Stimulated activated CD4-positive, alpha-beta T cell treated with anti-CD3 and anti-CD28 coated beads, Interleukin-12 subunit alpha, Interleukin-12 subunit beta, amount 100 ng/mL, for 48 hours (primary cell): Measurements from ENCODE around the gene PYDC1.
A peak's percentile ranks its signal among the peaks of the same experiment; 100 is the strongest.
"Not testable (repeated sequence)": the region's sequence is repeated elsewhere in the genome, so short reads cannot be mapped to it uniquely, and the experiment has no call there.

Source experiments
- DNase-seq, 3 donors: peaks; one replicate each; pipeline ENCODE4 v3.0.0-alpha.2; 2020; ENCODE audit warnings: low read depth in 2 of 3, low spot score in 1 of 3

PYDC1 gene

DNA sequence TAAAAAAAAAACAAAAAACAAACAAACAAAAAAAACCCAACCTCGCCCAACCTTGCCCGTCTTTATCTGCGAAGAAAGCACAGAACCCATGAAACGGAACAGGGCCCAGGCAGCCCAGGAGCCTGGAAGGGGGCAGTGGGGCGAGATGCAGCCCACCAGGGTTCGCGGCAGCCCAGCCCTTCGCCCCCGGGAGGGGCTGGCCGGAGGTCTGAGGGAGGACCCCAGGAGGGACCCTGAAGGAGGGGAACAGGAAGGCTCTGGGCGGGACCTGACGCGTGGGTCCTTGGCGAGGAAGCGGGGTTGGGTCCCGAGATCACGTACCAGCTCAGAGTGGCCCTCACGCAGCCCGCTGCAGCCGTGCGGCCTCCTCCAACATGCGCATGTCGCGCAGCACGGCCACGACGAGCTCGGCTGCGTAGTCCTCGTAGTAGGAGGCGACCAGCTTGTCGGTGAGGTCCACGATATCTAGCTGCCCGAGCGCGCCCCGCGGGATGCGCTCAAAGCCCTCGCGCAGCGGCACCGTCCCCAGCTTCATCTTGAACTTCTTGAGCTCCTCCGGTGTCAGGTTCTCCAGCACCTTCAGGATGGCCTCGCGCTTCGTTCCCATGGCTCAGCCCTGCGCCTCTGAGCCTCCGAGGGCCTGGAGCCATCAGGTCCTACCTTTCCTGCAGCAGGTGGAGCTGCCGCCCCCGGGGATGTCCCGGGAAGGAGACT is at the start of gene PYDC1:
Gene PYDC1, minus strand, starts transcription at position 714 of the 714 bp plus-strand sequence. Its CDS starts 107 bp downstream, at position 607.
- no peak for DNase-seq

DNA sequence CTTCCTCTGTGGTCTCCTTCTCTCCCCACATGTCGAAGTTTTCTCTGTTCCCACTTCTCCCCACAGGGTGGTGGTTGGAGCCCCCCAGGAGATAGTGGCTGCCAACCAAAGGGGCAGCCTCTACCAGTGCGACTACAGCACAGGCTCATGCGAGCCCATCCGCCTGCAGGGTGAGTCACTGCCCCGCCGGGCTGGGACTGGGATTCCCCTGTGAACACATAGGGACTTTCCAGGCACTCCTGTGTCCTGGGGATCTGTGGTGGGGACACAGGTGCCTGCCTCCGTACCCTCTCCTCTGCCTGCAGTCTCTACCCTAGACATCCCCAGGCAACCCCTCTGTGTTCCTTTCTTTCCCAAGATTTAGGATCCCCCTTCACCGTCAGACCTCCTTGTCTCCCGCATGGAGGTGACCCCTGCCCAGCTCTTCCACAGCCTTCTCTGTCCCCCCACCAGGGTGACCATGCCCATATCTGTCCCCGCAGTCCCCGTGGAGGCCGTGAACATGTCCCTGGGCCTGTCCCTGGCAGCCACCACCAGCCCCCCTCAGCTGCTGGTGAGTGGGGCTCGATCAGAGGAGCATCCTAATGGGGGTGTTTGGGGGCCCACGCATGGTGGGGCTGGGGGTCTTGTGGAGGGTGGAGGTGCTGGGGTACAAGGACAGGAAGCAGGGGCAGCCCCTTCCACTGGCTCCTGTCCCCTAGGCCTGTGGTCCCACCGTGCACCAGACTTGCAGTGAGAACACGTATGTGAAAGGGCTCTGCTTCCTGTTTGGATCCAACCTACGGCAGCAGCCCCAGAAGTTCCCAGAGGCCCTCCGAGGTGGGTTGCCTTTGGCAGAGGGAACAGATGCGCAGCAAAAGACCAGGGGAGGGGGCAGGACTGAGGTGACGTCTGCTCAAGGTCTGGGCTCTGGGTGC is 48.7 kb upstream of the PYDC1 start:
- DNase-seq: peak; percentile 64 to 78 (median 76)

DNA sequence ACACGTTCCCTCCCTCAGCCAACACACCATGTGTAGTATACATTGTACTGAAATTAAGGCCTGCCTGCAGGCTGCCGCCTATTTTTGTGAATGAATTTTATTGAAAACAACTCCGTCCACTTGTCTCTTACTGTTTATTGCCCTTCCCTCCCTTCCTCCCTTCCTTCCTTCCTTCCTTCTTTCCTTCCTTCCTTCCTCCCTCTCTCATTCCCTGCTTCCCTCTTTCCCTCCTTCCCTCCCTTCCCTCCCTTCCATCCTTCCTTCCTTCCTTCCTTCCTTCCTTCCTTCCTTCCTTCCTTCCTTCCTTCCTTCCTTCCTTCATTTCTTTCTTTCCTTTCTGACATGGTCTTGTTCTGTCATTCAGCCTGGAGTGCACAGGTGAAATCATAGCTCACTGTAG is 45.1 kb upstream of the PYDC1 start:
- no peak for DNase-seq

GRCh38 chr16:31260136-31260931 is 43.4 kb upstream of the PYDC1 start:
- no peak for DNase-seq

GRCh38 chr16:31258366-31258765 is 41.4 kb upstream of the PYDC1 start:
- DNase-seq: no peak

GRCh38 chr16:31256466-31256865 is 39.5 kb upstream of the PYDC1 start:
- no peak for DNase-seq

- peak; percentile 23 to 49 (median 33) for DNase-seq
Observed at GRCh38 chr16:31253642-31254045, 36.7 kb upstream of the PYDC1 start.

DNA sequence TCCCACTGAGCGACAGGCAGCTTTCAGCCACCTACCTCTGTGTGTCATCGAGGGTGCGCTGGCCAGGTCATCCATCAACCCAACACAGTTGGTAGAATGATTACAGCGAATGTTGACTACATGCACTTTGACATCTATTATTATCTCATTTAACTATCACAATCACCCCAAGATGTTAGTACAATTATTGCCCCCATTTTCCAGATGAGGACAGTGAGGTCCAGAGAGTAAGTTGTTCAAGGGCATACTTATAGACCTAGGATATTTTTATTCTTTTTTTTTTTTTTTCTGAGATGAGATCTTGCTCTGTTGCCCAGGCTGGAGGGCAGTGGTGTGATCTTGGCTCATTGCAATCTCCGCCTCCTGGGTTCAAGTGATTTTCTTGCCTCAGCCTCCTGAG is 34.5 kb upstream of the PYDC1 start:
- no peak for DNase-seq

- no peak for DNase-seq
Observed at GRCh38 chr16:31250782-31251384, 33.9 kb upstream of the PYDC1 start.

- no peak for DNase-seq
Observed at GRCh38 chr16:31248344-31248743, 31.4 kb upstream of the PYDC1 start.

DNA sequence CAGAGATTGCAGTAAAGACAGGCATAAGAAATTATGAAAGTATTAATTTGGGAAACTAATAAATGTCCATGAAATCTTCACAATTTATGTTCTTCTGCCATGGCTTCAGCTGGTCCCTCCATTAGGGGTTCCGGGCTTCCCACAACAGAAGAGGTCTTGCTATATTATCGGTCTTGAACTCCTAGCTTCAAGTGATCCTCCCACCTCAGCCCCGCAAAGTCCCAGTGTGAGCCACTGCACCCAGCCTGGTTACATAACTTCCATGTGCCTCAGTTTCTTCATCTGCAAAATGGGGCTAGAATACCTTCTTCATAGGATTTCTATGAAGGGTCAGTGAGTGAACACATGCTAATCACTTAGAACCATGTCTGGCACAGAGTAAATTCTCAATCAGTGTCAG is 29.4 kb upstream of the PYDC1 start:
- no peak for DNase-seq

- not testable (repeated sequence) for DNase-seq
Observed at GRCh38 chr16:31245598-31245997, 28.7 kb upstream of the PYDC1 start.

DNA sequence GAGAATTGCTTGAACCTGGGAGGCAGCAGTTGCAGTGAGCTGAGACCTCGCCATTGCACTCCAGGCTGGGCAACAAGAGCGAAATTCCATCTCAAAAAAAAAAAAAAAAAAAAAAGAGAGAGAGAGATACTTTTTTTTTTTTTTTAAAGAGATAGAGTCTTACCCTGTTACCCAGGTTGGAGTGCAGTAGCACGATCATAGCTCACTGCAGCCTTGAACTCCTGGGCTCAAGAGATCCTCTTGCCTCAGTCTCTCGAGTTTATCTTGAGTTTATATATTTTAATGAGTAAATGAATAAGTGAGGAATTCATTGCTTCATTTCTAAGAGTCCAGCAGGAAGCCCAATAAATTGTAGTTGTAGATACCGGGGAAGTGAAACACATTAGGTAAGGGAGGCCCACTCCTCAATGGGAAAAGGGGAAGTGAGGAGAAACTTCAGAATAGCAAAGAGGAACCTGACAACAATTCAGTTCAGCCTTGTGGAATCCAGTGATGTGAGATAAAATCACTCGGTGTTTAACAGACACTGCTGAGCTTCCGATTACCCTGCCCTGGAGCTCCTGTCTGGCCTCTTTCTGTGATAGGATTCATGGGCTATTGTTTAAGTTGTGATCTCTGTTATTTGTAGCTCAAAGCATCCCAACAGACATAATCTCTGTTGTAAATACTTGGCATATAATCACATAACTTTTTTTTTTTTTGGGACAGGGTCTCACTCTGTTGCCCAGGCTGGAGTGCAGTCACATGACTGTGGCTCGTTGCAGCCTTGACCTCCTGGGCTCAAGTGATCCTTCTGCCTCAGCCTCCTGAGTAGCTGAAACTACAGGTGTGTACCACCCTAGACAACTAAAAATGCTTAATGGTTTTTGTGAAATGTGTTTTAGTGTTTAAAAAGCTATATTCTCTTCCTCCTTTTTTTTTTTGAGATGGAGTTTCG is 27.1 kb upstream of the PYDC1 start:
- no peak for DNase-seq

DNA sequence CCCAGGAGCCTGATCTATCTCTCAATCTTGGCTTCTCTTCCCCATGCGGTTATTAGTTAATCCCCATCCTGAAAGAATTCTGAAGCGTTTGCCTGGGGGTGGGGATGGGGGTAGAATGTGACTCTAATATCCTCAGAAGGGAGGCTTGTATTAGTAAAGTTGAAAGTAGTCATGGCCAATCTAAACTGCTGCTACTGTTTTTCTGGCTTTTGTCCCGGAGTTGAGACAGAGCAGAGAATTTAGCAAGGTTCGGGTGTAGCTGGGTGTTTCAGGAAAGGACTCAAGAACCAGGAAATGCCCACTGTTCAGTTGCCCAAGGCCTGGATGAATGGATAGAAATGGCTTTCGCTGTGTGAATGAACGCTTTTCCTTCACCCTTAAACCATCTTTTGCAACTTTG is 25.3 kb upstream of the PYDC1 start:
- no peak for DNase-seq

DNA sequence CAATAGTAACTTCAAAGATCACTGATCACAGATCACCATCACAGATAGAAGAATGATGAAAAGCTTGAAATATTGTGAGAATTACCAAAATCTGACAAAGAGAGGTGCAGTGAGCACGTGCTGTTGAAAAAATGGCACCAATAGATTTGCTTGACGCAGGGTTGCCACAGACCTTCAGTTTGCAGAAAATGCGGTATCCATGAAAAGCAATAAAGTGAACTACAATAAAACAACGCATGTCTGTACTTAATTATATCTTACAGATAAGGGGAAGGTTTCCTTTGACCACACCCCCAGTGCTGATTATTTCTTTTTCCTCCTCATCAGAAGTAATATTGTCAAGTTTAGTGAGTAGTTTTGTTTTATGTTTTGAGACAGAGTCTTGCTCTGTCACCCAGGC is 21.1 kb upstream of the PYDC1 start:
- DNase-seq: no peak

DNA sequence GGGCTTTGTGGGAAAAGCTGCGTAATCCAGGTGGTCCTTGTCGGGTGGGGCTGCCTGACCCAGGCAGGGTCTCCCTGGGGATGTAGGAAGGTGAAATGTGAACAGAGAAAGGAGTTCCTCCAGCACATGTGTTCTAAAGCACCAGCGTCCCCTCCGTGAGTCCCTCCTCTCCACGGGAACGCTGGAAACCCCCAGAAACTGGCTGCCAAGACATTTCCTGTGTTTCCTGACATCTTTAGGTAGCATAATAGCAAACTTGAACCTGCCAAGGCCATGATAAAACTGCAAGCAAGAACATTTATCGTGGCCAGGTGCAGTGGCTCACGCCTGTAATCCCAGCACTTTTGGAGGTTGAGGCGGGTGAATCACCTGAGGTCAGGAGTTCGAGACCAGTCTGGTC is 12.6 kb upstream of the PYDC1 start:
- no peak for DNase-seq

GRCh38 chr16:31228206-31228605 is 11.3 kb upstream of the PYDC1 start:
- DNase-seq: no peak

DNA sequence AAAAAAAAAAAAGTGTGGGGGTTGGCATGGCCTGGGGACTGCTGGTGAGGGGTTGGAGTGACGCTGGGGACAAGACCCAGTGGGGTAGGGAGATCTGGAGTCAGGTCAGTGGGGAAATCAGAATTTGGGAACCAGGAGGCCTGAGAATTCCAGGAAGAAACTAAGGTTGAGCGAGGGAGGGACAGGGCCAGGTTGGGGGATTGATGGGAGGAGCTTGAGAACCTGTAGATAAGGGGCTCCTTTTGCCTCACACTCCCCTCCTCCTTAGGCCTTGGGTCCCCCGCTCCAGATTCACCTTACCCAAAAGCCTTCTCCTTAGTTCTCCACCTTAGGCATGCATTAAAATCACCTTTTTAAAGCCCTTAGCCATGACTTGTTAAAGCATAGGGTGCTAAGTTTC is 8.3 kb upstream of the PYDC1 start:
- no peak for DNase-seq

- no peak for DNase-seq
Observed at GRCh38 chr16:31224092-31224955, 7.4 kb upstream of the PYDC1 start.
